Muscle of leg (tissue), 11 donors: ENCODE data around the gene ZIC1. TPM values are rescaled to one million over a fixed set of nuclear protein-coding genes. Genes with fewer than 3 reads are reported as not detected.
A peak's percentile ranks its signal among the peaks of the same experiment; 100 is the strongest.

Experiments
- DNase-seq: peaks from one replicate; pipeline ENCODE4 v3.0.0; 2013
- H3K27ac ChIP-seq: one replicate; pipeline ENCODE4 v1.5.1; 2013; ENCODE audit warnings: mild to moderate bottlenecking, low read length, control low read depth
- H3K27me3 ChIP-seq: one replicate; pipeline ENCODE4 v1.6.1; 2013; ENCODE audit warnings: low read length; ENCODE audit not compliant: control insufficient read depth, insufficient read depth
- H3K36me3 ChIP-seq: one replicate; pipeline ENCODE4 v1.6.1; 2013; ENCODE audit warnings: low read length; ENCODE audit not compliant: control insufficient read depth, insufficient read depth
- H3K4me1 ChIP-seq: one replicate; pipeline ENCODE4 v1.6.1; 2013; ENCODE audit warnings: low read length; ENCODE audit not compliant: control insufficient read depth, insufficient read depth
- H3K4me3 ChIP-seq: one replicate; pipeline ENCODE4 v1.5.1; 2013; ENCODE audit warnings: low read length, control low read depth
- H3K9me3 ChIP-seq: replicated peaks from 2 replicates; pipeline ENCODE4 v1.6.1; 2013; ENCODE audit warnings: low read depth, low read length; ENCODE audit not compliant: control insufficient read depth
- WGBS: methylation state at CpG from one replicate; pipeline ENCODE4 v1.1.5; 2013; ENCODE audit warnings: missing lambda C conversion rate; ENCODE audit not compliant: insufficient coverage; 5-methylcytosine and 5-hydroxymethylcytosine counted together
- polyA plus RNA-seq, 8 donors: library from polyadenylated mRNA; unstranded; fragments of 120-200 nt; gene quantifications; one replicate each; pipeline versions ENCODE4 v1.2.1 to v1.2.3, GENCODE V29; 2013; ENCODE audit warnings: inconsistent platforms in 1 of 8, low replicate concordance in 1 of 8; ENCODE audit not compliant: insufficient read length in 8 of 8, insufficient read depth in 1 of 8
- total RNA-seq: library from RNA; stranded (reverse); fragments of 120-200 nt; gene quantifications from one replicate; pipeline ENCODE4 v1.2.4, GENCODE V29; 2013

The ZIC1 gene
- total and polyA plus RNA-seq, 9 donors: 9.7 to 16.6 (median 12.8) TPM

- no peaks in the 10 kb centered on the region for H3K9me3 ChIP-seq
- H3K4me3 ChIP-seq: no peak overlapping the region
- no peaks in the 10 kb centered on the region for H3K36me3 ChIP-seq
- DNase-seq: no peak
- no peaks in the 10 kb centered on the region for H3K27me3 ChIP-seq
- no peaks in the 10 kb centered on the region for H3K4me1 ChIP-seq
- no peak overlapping the region for H3K27ac ChIP-seq
These were observed 38.1 kb downstream of the ZIC1 start for GRCh38 chr3:147447224-147447623.

- WGBS: no CpG with 5 or more reads among the region's 3 CpGs
- H3K27me3 ChIP-seq: no peaks in the 10 kb centered on the region
These were observed 40.5 kb downstream of the ZIC1 start for GRCh38 chr3:147449669-147450068.

GRCh38 chr3:147458995-147459704 lies 50.0 kb downstream of the ZIC1 start:
- Histone ChIP-seq H3K27me3 (no peaks in the 10 kb centered on the region), H3K4me1 (no peaks in the 10 kb centered on the region), H3K9me3 (no peaks in the 10 kb centered on the region), H3K27ac (no peak overlapping the region), H3K36me3 (no peaks in the 10 kb centered on the region), H3K4me3 (no peak overlapping the region)
- peak; percentile 12 for DNase-seq
- WGBS: no CpG with 5 or more reads among the region's 1 CpG

More at GRCh38 chr3:147449669-147450068, 40.5 kb downstream of the ZIC1 start:
- Histone ChIP-seq H3K27ac (no peak overlapping the region), H3K36me3 (no peaks in the 10 kb centered on the region), H3K9me3 (no peaks in the 10 kb centered on the region), H3K4me3 (no peak overlapping the region), H3K4me1 (no peaks in the 10 kb centered on the region)
- DNase-seq: no peak

- Histone ChIP-seq H3K36me3 (no peaks in the 10 kb centered on the region), H3K27ac (no peak overlapping the region), H3K9me3 (no peaks in the 10 kb centered on the region), H3K4me3 (no peak overlapping the region), H3K27me3 (no peaks in the 10 kb centered on the region), H3K4me1 (no peaks in the 10 kb centered on the region)
- WGBS: no CpG with 5 or more reads among the region's 1 CpG
- peak; percentile 27 for DNase-seq
These were observed 53.7 kb downstream of the ZIC1 start for GRCh38 chr3:147462856-147463255.

Other genes with a start within 250 kb of the ZIC1 start
- gene ZIC4, start 2.8 kb upstream of the ZIC1 start, total RNA-seq: 1.1 TPM
- 1 to 10 TPM; 2.4 to 6.1 (median 3.9) TPM for gene ZIC4, start 2.8 kb upstream of the ZIC1 start, polyA plus RNA-seq